HG02610 (cell line): ENCODE measurements around the gene MMAB.
"Not testable (repeated sequence)": the region's sequence is repeated elsewhere in the genome, so short reads cannot be mapped to it uniquely, and the experiment has no call there.

Experiments used
- ATAC-seq: cut with Tn5 transposase; IDR thresholded peaks from one replicate; pipeline ENCODE4 v1.9.1; 2021; ENCODE audit warnings: mild to moderate bottlenecking, moderate library complexity; ENCODE audit not compliant: unreplicated experiment

MMAB gene

DNA sequence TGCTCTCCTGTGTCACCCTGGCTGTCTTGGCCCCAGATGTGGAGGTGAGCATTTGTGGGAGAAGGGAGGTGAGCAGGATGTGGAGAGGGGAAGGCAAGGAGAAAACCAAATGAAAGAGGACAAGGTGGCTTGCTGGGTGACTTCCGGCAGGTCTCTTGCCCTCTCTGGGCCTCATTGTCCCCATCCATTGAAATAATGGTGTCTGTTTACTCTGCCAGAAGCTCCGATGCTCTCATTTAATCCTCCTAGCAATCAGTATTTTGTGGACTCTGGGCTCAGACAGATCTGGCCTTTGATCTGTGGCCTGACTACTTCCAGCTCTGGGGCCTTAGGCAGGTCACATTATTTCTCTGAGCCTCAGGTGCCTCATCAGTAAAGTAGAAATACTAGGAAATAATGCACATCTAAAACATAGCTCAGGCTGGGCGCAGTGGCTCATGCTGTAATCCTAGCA lies 30.9 kb upstream of the MMAB start:
- ATAC-seq: no peak

DNA sequence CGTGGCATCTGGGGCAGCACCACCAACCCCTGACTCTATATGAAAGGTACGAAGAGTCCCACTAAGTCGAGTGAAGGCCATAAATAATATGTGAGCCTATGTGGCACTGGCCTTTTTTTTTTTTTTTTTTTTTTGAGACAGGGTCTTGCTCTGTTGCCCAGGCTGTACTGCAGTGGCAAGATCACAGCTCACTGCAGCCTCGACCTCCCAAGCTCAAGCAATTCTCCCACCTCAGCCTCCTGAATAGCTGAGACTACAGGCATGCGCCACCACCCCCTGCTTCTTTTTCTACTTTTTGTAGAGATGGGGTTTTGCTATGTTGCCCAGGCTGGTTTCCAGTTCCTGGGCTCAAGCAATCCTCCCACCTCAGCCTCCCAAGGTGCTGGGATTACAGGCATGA lies 28.8 kb upstream of the MMAB start:
- not testable (repeated sequence) for ATAC-seq

GRCh38 chr12:109601557-109601956 lies 28.3 kb upstream of the MMAB start:
- ATAC-seq: no peak

GRCh38 chr12:109600995-109601394 lies 27.7 kb upstream of the MMAB start:
- ATAC-seq: no peak

GRCh38 chr12:109600481-109600880 lies 27.2 kb upstream of the MMAB start:
- no peak for ATAC-seq

DNA sequence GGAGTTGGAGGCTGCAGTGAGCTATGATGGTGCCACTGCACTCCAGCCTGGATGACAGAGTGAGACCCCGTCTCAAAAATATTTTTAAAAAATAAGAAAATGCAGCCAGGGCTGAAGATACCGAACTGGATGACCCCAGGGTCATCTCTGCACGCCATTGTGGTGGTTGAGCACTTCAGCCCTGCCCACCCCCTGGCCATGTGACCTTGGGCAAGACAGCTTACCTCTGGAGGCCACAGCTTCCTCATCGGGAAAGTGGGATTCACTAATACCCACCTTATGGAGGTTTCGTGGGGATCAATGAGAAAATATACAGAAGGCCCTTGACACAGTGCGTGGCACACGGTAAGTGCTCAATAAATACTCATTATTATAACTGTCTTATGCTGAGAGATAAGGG lies 25.8 kb upstream of the MMAB start:
- ATAC-seq: no peak

- ATAC-seq: no peak
Measured at GRCh38 chr12:109598428-109598854, 25.1 kb upstream of the MMAB start.

- ATAC-seq: no peak
Measured at GRCh38 chr12:109597795-109598427, 24.6 kb upstream of the MMAB start.

GRCh38 chr12:109597414-109597794 lies 24.1 kb upstream of the MMAB start:
- ATAC-seq: no peak

DNA sequence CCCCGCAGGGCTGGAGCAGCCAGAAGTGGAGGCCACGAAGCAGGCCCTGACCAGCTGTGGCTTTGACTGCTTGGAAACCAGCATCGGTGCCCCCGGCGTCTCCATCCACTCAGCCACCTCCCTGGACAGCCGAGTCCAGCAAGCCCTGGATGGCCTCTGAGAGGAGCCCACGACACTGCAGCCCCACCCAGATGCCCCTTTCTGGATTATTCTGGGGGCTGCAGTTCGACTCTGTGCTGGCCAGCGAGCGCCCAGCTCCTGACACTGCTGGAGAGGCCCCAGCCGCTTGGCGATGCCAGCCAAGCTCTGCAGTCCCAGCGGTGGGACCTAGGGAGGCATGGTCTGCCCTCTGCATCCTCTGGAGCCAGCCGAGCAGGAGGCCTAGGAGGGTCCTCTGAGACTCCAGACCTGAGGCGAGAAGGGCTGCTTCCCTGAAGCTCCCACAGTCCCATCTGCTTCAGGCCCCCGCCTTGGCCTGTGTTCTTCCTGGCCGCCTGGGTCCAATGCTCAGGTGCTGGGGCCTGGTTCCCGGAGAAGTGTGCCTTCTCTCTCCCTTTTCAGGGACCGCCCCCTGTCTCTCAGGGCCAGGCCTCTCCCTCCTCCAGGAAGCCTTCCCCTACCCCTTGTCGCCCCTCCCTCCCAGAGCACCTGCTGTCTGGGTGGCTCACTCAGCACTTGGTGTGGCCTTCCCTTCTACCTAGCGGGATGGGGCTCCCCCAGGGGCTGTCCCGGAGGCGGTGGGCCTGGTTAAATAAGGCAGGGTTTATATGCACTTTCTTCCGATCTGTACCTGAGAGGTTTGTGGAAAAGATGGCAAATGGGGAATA lies 23.3 kb upstream of the MMAB start:
- no peak for ATAC-seq

GRCh38 chr12:109595321-109595902 lies 22.1 kb upstream of the MMAB start:
- ATAC-seq: no peak

GRCh38 chr12:109594556-109595317 lies 21.4 kb upstream of the MMAB start:
- ATAC-seq: no peak

- ATAC-seq: no peak
Measured at GRCh38 chr12:109592905-109593272, 19.6 kb upstream of the MMAB start.

DNA sequence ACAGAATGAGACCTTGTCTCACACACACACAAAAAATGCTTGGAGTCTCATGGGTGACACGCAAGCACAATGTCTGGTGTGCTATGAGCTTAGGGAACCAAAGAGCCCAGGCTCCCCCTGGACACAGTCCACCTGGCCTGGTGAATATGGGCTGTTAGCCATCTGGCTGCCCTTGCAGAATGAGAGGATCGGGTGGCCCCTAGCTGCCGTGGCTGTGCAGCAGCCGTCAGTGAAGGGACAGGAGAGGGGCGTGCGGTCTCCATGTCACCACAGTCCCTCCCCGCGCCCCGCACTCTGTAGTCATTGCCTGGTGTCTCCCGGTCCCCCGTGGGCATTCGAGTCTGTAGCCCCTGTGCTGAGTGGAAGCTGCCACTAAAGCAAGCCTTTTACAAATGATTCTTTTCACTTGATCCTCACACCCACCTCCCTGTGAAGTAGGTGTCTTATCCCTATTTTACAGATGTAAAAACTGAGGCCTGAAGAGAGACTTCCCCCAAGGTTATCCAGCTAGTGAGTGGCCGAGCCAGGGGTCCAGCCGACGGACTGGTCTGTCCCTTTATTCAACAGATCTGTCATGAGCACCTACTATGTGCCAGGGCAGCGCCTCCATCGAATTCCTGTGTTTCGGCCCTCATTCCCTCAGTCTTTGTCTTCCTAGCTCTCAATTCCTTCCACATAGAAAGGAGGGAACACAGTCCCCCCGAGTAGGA lies 19.0 kb upstream of the MMAB start:
- ATAC-seq: no peak

GRCh38 chr12:109591041-109591440 lies 17.7 kb upstream of the MMAB start:
- ATAC-seq: no peak

GRCh38 chr12:109590566-109590965 lies 17.3 kb upstream of the MMAB start:
- ATAC-seq: no peak

GRCh38 chr12:109589691-109590245 lies 16.5 kb upstream of the MMAB start:
- no peak for ATAC-seq

- no peak for ATAC-seq
Measured at GRCh38 chr12:109589240-109589590, 15.9 kb upstream of the MMAB start.

DNA sequence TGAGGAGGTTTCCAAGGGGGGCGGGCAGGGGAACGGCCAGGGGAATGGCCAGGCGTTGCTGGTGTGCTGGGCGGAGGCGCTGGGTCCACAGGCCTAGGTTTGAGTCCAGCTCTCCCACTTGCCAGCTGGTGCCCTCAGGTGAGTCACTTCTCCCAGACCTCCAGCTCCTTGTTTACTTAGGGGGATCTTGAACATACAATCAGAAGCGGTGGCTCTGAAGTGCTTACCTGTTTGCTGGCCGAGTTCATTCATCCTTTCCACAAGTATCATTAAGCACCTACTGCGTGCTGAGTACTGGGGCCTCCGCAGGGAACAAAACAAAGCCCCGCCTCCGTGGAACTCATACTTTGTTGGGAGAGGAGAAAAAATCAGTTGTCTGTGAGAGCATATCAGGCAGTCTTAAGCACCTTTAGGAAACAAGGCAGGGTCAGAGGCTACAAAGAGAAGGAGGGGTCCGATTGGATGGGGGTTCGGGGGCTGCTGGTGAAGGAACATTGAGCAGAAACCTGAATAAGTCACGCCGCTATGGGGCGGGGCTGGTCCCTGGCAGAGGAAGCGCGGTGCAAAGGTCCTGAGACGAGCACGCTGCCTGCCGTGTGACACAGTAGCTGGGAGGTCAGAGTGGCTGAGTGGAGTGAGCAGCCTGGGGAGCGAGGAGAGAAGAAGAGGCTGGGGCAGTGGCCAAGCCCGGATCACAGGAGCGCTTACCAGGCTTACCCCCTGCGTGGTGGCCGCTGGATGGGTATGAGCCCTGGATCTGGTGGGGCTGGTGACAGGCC lies 15.3 kb upstream of the MMAB start:
- no peak for ATAC-seq

GRCh38 chr12:109587921-109588320 lies 14.6 kb upstream of the MMAB start:
- no peak for ATAC-seq
